ENCODE results near the gene SMCO3. TPM values are rescaled to one million over a fixed set of nuclear protein-coding genes. Genes with fewer than 3 reads are reported as not detected.

Gene SMCO3
- total and polyA plus RNA-seq, 2 of the 8 experiments (the other 6 are each of a cell fraction or from before 2014, with no cell fraction given), result not detected

- Histone ChIP-seq H2BK5ac (ENCODE audit: low read depth, low read length) (no peak overlapping the region), H2BK20ac (ENCODE audit: low read length) (no peak overlapping the region), H3K56ac (replicated peaks; ENCODE audit: insufficient read length, low read depth, low read length) (no peak overlapping the region), H4K91ac (replicated peaks; ENCODE audit: insufficient read length, low read length) (no peak overlapping the region), H3K79me2 (ENCODE audit: control insufficient read depth in 1 of 2, insufficient read depth in 2 of 2, low read length in 2 of 2) (no peaks in the 10 kb centered on the region), H2AK5ac (ENCODE audit: low read depth, low read length) (no peak overlapping the region), H3K9ac (replicated peaks in 1 of 4; ENCODE audit: extremely low read depth in 1 of 4, low read depth in 3 of 4, low read length in 3 of 4) (no peak overlapping the region), H3K23me2 (ENCODE audit: low read depth, low read length) (no peaks in the 10 kb centered on the region), H2BK12ac (ENCODE audit: low read depth, low read length) (no peak overlapping the region), H4K5ac (ENCODE audit: insufficient read length, low read depth, low read length) (no peak overlapping the region), H2BK15ac (ENCODE audit: low read length) (no peak overlapping the region), H3K27ac (ENCODE audit: low read depth, low read length) (no peak overlapping the region), H3K4me1 (replicated peaks in 1 of 4; ENCODE audit: control insufficient read depth in 3 of 4, insufficient read depth in 4 of 4, low read length in 3 of 4) (peaks cover 0 to 6% (median 0%) of the 10 kb centered on the region in 4 experiments; a peak in 2 of 7 replicates), H4K20me1 (replicated peaks in 1 of 2; ENCODE audit: control insufficient read depth in 1 of 2, insufficient read depth in 2 of 2, low read length in 2 of 2) (no peaks in the 10 kb centered on the region), H4K8ac (ENCODE audit: extremely low read depth, insufficient read depth, low read length) (no peak overlapping the region), H3K79me1 (ENCODE audit: low read depth, low read length) (no peaks in the 10 kb centered on the region), H3K23ac (ENCODE audit: insufficient read length) (no peak overlapping the region), H3K36me3 (ENCODE audit: control insufficient read depth in 2 of 4, insufficient read depth in 4 of 4, low read length in 3 of 4) (no peaks in the 10 kb centered on the region), H3K4me2 (ENCODE audit: insufficient read depth in 1 of 2, low read depth in 2 of 2, low read length in 2 of 2) (no peak overlapping the region; a peak in 1 of 4 replicates), H2AFZ (ENCODE audit: low read length) (peak overlapping the region; percentile 60; the same call in 1 of the 2 replicates), H3K9me3 (ENCODE audit: insufficient read depth in 2 of 2, low read depth in 1 of 2, low read length in 1 of 2) (no peaks in the 10 kb centered on the region), H3K14ac (ENCODE audit: insufficient read length) (no peak overlapping the region), H3K4me3 (ENCODE audit: extremely low read depth in 1 of 4, insufficient read depth in 2 of 4, low read depth in 3 of 4, low read length in 4 of 4) (no peak overlapping the region), H3K4ac (replicated peaks; ENCODE audit: insufficient read length, low read depth, low read length) (no peak overlapping the region), H3K18ac (ENCODE audit: extremely low read depth, low read length) (no peak overlapping the region), H2BK120ac (replicated peaks; ENCODE audit: low read depth, low read length) (no peak overlapping the region), H3K27me3 (replicated peaks in 1 of 4; ENCODE audit: control insufficient read depth in 3 of 4, extremely low read depth in 1 of 4, insufficient read depth in 3 of 4, low read length in 3 of 4) (no peaks in the 10 kb centered on the region)
- TF ChIP-seq SIX5 (IDR thresholded peaks at IDR 0.05; ENCODE audit: low read depth, low read length) (no peak), EP300 (IDR thresholded peaks at IDR 0.05; ENCODE audit: borderline replicate concordance in 1 of 2, low read depth in 2 of 2, low read length in 2 of 2) (no peak), GABPA (IDR thresholded peaks at IDR 0.05; ENCODE audit: borderline replicate concordance, insufficient read depth, low read length) (no peak), KDM4A (IDR thresholded peaks at IDR 0.05; ENCODE audit: low read depth, low read length, severe bottlenecking) (no peak), EZH2 (IDR thresholded peaks at IDR 0.05; ENCODE audit: low read depth, low read length, severe bottlenecking) (no peak), CHD1 (IDR thresholded peaks at IDR 0.05; ENCODE audit: low read depth, low read length) (no peak), SP1 (IDR thresholded peaks at IDR 0.05; ENCODE audit: low read depth, low read length) (no peak), SRF (IDR thresholded peaks at IDR 0.05; ENCODE audit: low read depth, low read length) (no peak), ATF3 (IDR thresholded peaks at IDR 0.05; ENCODE audit: insufficient read depth, low read depth, low read length) (no peak), CBX8 (IDR thresholded peaks at IDR 0.05; ENCODE audit: borderline replicate concordance, low read depth, low read length) (no peak), JUND (IDR thresholded peaks at IDR 0.05; ENCODE audit: low read length) (no peak)
- TF ChIP-seq, protein P1, sequence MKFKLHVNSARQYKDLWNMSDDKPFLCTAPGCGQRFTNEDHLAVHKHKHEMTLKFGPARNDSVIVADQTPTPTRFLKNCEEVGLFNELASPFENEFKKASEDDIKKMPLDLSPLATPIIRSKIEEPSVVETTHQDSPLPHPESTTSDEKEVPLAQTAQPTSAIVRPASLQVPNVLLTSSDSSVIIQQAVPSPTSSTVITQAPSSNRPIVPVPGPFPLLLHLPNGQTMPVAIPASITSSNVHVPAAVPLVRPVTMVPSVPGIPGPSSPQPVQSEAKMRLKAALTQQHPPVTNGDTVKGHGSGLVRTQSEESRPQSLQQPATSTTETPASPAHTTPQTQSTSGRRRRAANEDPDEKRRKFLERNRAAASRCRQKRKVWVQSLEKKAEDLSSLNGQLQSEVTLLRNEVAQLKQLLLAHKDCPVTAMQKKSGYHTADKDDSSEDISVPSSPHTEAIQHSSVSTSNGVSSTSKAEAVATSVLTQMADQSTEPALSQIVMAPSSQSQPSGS (IDR thresholded peaks at IDR 0.05; ENCODE audit: low read length), result no peak
- no peak for DNase-seq (ENCODE audit: low read depth in 1 of 2, low spot score in 2 of 2)
- ChIA-PET CTCF (ENCODE audit: partially characterized antibody) (interaction anchor here (0.8 to 1.2 kb wide), 3 partner anchors 41 to 142 kb away, joined by 4 to 8 read pairs (median 5); no protein-coding TSS in a partner anchor), POLR2A (ENCODE audit: partially characterized antibody) (no interaction called here)
- FAIRE-seq, result no peak
Observed at GRCh38 chr12:14852880-14853279, 38.9 kb upstream of the SMCO3 start.

All from H1 (cell line).